NCI-H460 (cell line): ENCODE measurements around the gene FAM200C. TPM values are rescaled to one million over a fixed set of nuclear protein-coding genes. Genes with fewer than 3 reads are reported as not detected.

Experiments used
- total RNA-seq: library from RNA; depleted of rRNA; stranded (reverse); fragments of >200 nt; shearing (Covaris generic); gene quantifications from 2 replicates; pipeline ENCODE4 v1.2.3, GENCODE V29; 2014; rRNA removed

FAM200C gene
- total RNA-seq, 1 experiment from 2014 or later: 6.2 TPM

Other genes with a start within 250 kb of the FAM200C start
- 1.0 and 2.2 TPM in 2 replicates for gene FABP6, start 170.5 kb downstream of the FAM200C start, total RNA-seq
- gene CCNJL, start 87.5 kb downstream of the FAM200C start, total RNA-seq: 9.1 and 10.3 TPM in 2 replicates
- not detected in 2 replicates for gene C1QTNF2, start 29.4 kb downstream of the FAM200C start, total RNA-seq
- 39.9 and 55.6 TPM in 2 replicates for gene SLU7, start 19.0 kb upstream of the FAM200C start, total RNA-seq
- 341 and 362 TPM in 2 replicates for gene PTTG1, start 21.8 kb upstream of the FAM200C start, total RNA-seq